ENCODE results near the gene CDYL.

DNA sequence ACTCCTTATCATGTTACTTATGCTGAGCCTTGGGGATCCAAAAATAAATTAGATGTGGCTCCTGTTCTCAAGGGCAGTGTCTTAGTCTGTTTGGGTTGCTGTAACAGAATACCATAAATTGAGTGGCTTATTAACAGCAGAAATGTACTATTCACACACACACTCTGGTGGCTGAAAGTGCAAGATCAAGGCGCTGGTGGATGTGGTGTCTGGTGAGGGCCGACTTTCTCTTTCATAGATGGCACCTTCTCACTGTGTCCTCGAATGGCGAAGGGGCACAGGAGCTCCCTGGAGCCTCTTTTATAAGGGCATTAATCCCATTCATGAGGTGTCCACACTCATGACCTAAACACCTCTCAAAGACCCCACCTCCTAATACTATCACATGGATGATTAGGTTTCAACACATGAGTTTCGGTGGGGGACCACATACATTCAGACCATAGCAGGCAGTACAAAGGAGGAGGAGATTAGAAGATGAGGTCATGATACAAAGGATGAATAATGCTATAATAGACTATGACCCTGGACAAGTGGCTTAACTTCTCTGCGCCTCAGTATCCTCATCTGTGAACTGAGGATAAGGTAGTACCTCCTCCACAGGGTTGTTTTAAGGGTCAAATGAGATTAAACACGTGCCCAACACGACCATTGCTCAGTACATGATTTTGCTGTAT is 193.5 kb downstream of the CDYL start:
- no peak for TF ChIP-seq EZH2 (IDR thresholded peaks at IDR 0.05; ENCODE audit: low read depth)
- TF ChIP-seq, protein P1, sequence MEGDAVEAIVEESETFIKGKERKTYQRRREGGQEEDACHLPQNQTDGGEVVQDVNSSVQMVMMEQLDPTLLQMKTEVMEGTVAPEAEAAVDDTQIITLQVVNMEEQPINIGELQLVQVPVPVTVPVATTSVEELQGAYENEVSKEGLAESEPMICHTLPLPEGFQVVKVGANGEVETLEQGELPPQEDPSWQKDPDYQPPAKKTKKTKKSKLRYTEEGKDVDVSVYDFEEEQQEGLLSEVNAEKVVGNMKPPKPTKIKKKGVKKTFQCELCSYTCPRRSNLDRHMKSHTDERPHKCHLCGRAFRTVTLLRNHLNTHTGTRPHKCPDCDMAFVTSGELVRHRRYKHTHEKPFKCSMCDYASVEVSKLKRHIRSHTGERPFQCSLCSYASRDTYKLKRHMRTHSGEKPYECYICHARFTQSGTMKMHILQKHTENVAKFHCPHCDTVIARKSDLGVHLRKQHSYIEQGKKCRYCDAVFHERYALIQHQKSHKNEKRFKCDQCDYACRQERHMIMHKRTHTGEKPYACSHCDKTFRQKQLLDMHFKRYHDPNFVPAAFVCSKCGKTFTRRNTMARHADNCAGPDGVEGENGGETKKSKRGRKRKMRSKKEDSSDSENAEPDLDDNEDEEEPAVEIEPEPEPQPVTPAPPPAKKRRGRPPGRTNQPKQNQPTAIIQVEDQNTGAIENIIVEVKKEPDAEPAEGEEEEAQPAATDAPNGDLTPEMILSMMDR (conservative IDR thresholded peaks at IDR 0.05), result no peak

Data from PC-9 (cell line).